HepG2 (cell line): ENCODE data around the gene ABCC10. TPM values are rescaled to one million over a fixed set of nuclear protein-coding genes. Genes with fewer than 3 reads are reported as not detected.

Experiments used
- ATAC-seq: fragments of 200-7000 bp; cut with Tn5 transposase; 3 replicates; pipeline ENCODE4 v1.9.1; 2020; ENCODE audit warnings: mild to moderate bottlenecking, moderate library complexity
- BruUV-seq: library from RNA; stranded (reverse); fragments of 400-500 nt; replicated peaks from 2 replicates; lab custom pipeline; 2021; lab: Mats Ljungman, UMichigan
- CTCF ChIA-PET: fragments of 300-600 bp; formaldehyde crosslinking; extraction: SDS; loops from one replicate; lab custom pipeline; 2021; ENCODE audit warnings: low total read pairs, inconsistent platforms, low intra/inter-chr PET ratio; lab: Yijun Ruan, JAX
- POLR2A ChIA-PET: fragments of 350-600 bp; sonication (Branson Sonifier 250); formaldehyde crosslinking; loops from one replicate; lab custom pipeline; 2020; ENCODE audit warnings: antibody characterized with exemption, inconsistent platforms; lab: Yijun Ruan, JAX
- DNase-seq: peaks from one replicate; pipeline ENCODE4 v3.0.0-alpha.2; 2015; ENCODE audit warnings: low spot score
- FAIRE-seq: peaks from 3 replicates; lab custom pipeline; 2011; peaks lifted over from hg19 to GRCh38; lab: Jason Lieb, UNC
- H2AFZ ChIP-seq: one replicate; pipeline ENCODE4 v1.6.1; 2011; ENCODE audit warnings: low read length, inconsistent platforms
- H3K27ac ChIP-seq: fragments of 300-600 bp; 3 replicates; pipeline ENCODE4 v1.8.0; 2011; ENCODE audit warnings: mixed run types, mild to moderate bottlenecking, mixed read lengths, low read length, inconsistent platforms; ENCODE audit not compliant: insufficient read depth; ENCODE audit errors: extremely low read length
- H3K27me3 ChIP-seq, 2 experiments: fragments of 200-600 bp in 1 of 2; 2 replicates in 1 of 2; 3 replicates in 1 of 2; pipeline versions ENCODE4 v1.6.0 to v1.8.0; 2011; ENCODE audit warnings: low read length in 2 of 2, mild to moderate bottlenecking in 2 of 2, moderate library complexity in 2 of 2, inconsistent platforms in 1 of 2; ENCODE audit not compliant: insufficient read depth in 2 of 2, control insufficient read depth in 1 of 2
- H3K36me3 ChIP-seq, 2 experiments: fragments of 200-600 bp in 1 of 2; replicated peaks in 1 of 2; 2 replicates in 1 of 2; 3 replicates in 1 of 2; pipeline versions ENCODE4 v1.5.1 to v1.8.0; 2011; ENCODE audit warnings: low read length in 2 of 2, inconsistent platforms in 1 of 2; ENCODE audit not compliant: insufficient read depth in 2 of 2, control insufficient read depth in 1 of 2
- H3K4me1 ChIP-seq: 2 replicates; pipeline ENCODE4 v1.5.1; 2012; ENCODE audit warnings: low read length, inconsistent platforms; ENCODE audit not compliant: insufficient read depth
- H3K4me2 ChIP-seq: 2 replicates; pipeline ENCODE4 v1.6.0; 2011; ENCODE audit warnings: low read depth, low read length, inconsistent platforms
- H3K4me3 ChIP-seq, 3 experiments: fragments of 200-600 bp in 1 of 3; sonication (generic), shearing (Covaris generic) in 1 of 3; replicated peaks in 1 of 3; 2 replicates each; pipeline ENCODE4 v1.5.1; 2011 to 2016; ENCODE audit warnings: low read length in 3 of 3, inconsistent platforms in 2 of 3, low read depth in 2 of 3, mild to moderate bottlenecking in 2 of 3, control low read depth in 1 of 3, mixed read lengths in 1 of 3; ENCODE audit not compliant: insufficient read depth in 1 of 3
- H3K79me2 ChIP-seq: one replicate; pipeline ENCODE4 v1.6.1; 2011; ENCODE audit warnings: low read length, inconsistent platforms; ENCODE audit not compliant: insufficient read depth
- H3K9ac ChIP-seq: 2 replicates; pipeline ENCODE4 v1.6.0; 2011; ENCODE audit warnings: mild to moderate bottlenecking, low read depth, low read length, inconsistent platforms; ENCODE audit not compliant: insufficient read depth
- H3K9me3 ChIP-seq: 2 replicates; pipeline ENCODE4 v1.5.1; 2012; ENCODE audit warnings: mild to moderate bottlenecking, low read length
- H4K20me1 ChIP-seq: 2 replicates; pipeline ENCODE4 v1.6.0; 2011; ENCODE audit warnings: inconsistent platforms, mild to moderate bottlenecking, low read length, moderate library complexity; ENCODE audit not compliant: insufficient read depth
- AGO2 ChIP-seq: fragments of 200-400 bp; formaldehyde crosslinking; optimal IDR thresholded peaks from 2 replicates; pipeline ENCODE3; 2017; ENCODE audit warnings: mild to moderate bottlenecking, low read depth, low read length, moderate library complexity
- CENPX ChIP-seq: sonication (generic); formaldehyde crosslinking; IDR thresholded peaks from 2 replicates; pipeline ENCODE4 v1.9.0; 2021; ENCODE audit warnings: mild to moderate bottlenecking, missing genetic modification reagents, moderate library complexity
- KLF16 ChIP-seq, 2 experiments: sonication (generic) in 1 of 2; formaldehyde crosslinking in 1 of 2; IDR thresholded peaks; 2 replicates each; pipeline versions ENCODE4 v1.6.1 to v1.8.0; 2016 to 2023; ENCODE audit warnings: missing genetic modification reagents in 2 of 2, missing compliant biosample characterization in 1 of 2
- TBX3 ChIP-seq: fragments of 450-650 bp; IDR thresholded peaks from 2 replicates; pipeline ENCODE4 v1.6.1; 2017; ENCODE audit warnings: antibody characterized with exemption, mild to moderate bottlenecking, inconsistent platforms, borderline replicate concordance
- ZBTB7A ChIP-seq: sonication (generic); formaldehyde crosslinking; IDR thresholded peaks from 2 replicates; pipeline ENCODE4 v1.8.0; 2022; ENCODE audit warnings: mild to moderate bottlenecking, missing genetic modification reagents
- ZNF547 ChIP-seq: sonication (generic); formaldehyde crosslinking; IDR thresholded peaks from 2 replicates; pipeline ENCODE4 v1.5.1; 2020; ENCODE audit warnings: mild to moderate bottlenecking, missing genetic modification reagents
- ZNF749 ChIP-seq: sonication (generic); formaldehyde crosslinking; IDR thresholded peaks from 2 replicates; pipeline ENCODE4 v1.8.0; 2022; ENCODE audit warnings: mild to moderate bottlenecking, missing genetic modification reagents, moderate library complexity, borderline replicate concordance
- ZNF768 ChIP-seq: sonication (generic); formaldehyde crosslinking; IDR thresholded peaks from 2 replicates; pipeline ENCODE4 v1.4.0; 2020; ENCODE audit warnings: missing genetic modification reagents
- WGBS: methylation state at CpG from one replicate; pipeline ENCODE4 v1.1.6; 2017; ENCODE audit warnings: low lambda C conversion rate; 5-methylcytosine and 5-hydroxymethylcytosine counted together
- in situ Hi-C: cut with HindIII; loops from 2 replicates; pipeline ENCODE4 v1.10.0; 2017; ENCODE audit warnings: low pct_unique_long_range_greater_than_20kb; ENCODE audit not compliant: extremely low pct_ligation_motif_present
- intact Hi-C: fragments of 100-400 bp; cut with micrococcal nuclease; formaldehyde crosslinking; loops from one replicate; pipeline ENCODE4 v1.10.0; 2022; ENCODE audit not compliant: unreplicated experiment
- polyA plus RNA-seq, 8 experiments: library from polyadenylated mRNA; depleted of rRNA in 3 of 8; stranded (reverse) in 7 of 8; unstranded in 1 of 8; fragments of >200 nt; fragmentation: Illumina TruSeq in 4 of 8; extraction: Trizol in 4 of 8; gene quantifications; 2 replicates each; pipeline versions ENCODE4 v1.2.1 to v1.2.3, GENCODE V29; 2011 to 2016; ENCODE audit warnings: low read depth in 4 of 8, missing spikeins in 1 of 8, mixed read lengths in 1 of 8; ENCODE audit not compliant: insufficient read depth in 1 of 8
- total RNA-seq, 5 experiments: library from RNA; depleted of rRNA; stranded (reverse); fragments of >200 nt; fragmentation: Illumina TruSeq; extraction: Trizol; gene quantifications; 2 replicates each; pipeline ENCODE4 v1.2.3, GENCODE V29; 2016; ENCODE audit warnings: low read depth in 1 of 5
- TF ChIP-seq, protein P1 (sequence below): sonication (generic); formaldehyde crosslinking; IDR thresholded peaks from 2 replicates; pipeline ENCODE4 v1.4.0; 2020; ENCODE audit warnings: mild to moderate bottlenecking, low read depth, missing genetic modification reagents

The ABCC10 gene
- total and polyA plus RNA-seq, 2 of the 13 experiments (the other 11 are each of a cell fraction or from before 2014, with no cell fraction given) = 16.0 to 24.3 TPM

DNA sequence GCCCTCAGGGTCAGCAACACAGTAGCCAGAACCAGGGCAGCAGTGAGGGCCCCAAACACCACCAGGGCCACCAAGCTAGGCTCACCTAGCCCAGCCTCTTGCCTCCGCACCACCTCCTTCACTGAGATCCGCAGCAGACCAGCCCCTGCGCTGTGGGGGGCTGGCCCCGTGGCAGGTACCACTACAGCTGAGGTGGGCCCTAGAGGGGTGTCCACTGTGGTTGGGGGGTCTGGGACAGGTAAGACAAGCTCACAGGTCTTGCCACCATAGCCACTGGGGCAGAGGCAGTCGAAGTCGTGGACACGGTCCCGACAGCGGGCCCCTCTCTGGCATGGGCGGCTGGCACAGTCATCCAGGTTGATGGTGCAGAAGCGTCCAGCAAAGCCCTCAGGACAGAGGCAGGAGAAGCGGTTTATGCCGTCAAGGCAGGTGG, 23.4 kb downstream of the ABCC10 start:
- Histone ChIP-seq H2AFZ (no peak overlapping the region), H3K79me2 (no peaks in the 10 kb centered on the region), H3K27me3 (no peaks in the 10 kb centered on the region), H3K4me3 (no peak overlapping the region), H3K9ac (no peak overlapping the region), H3K36me3 (peaks cover 18 to 32% of the 10 kb centered on the region in 2 experiments; a peak in 4 of 5 replicates), H3K4me1 (peaks cover 7% of the 10 kb centered on the region), H4K20me1 (no peaks in the 10 kb centered on the region), H3K27ac (no peak overlapping the region), H3K9me3 (no peaks in the 10 kb centered on the region), H3K4me2 (no peak overlapping the region)
- in situ Hi-C loops = no loop called here
- CTCF ChIA-PET = no interaction called here
- no peak for FAIRE-seq
- TF ChIP-seq AGO2 = peak; percentile 81
- 0 out of 2 replicates have a peak, but pooled peaks have one; percentile 23 for TF ChIP-seq ZNF768 (CRISPR knock-in tag)
- TF ChIP-seq ZBTB7A (CRISPR knock-in tag) = no peak
- WGBS = 87% methylated on average over 12 of the region's 13 CpGs
- no TSS peak for BruUV-seq
- POLR2A ChIA-PET = no interaction called here
- intact Hi-C loops = no loop called here
- ATAC-seq = no peak
- no peak for DNase-seq

DNA sequence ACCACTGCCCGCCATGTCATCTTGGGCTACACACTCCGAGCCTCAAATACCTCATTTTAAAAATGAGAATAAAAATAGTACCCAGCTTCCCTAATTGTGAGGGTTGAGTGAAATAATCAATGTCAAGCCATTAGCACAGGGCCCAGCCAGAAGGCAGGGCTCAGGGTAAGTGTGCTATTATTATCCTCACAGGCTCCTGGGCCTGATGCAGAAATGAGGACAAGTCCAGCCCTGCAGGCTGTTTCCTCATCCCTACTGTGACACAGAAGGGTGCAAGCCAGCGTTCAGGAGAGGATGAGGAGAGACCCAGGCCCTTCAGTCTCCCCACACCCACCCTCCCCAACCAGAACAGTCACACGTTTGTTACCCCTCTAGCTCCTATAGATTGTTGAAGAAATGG, 24.0 kb downstream of the ABCC10 start:
- FAIRE-seq = no peak
- H3K4me1 ChIP-seq = peaks cover 14% of the 10 kb centered on the region
- POLR2A ChIA-PET = interaction anchor here (0.7 kb wide), 1 partner anchor 15 kb away, joined by 4 read pairs; no protein-coding TSS in a partner anchor
- in situ Hi-C loops = no loop called here
- TF ChIP-seq CENPX (CRISPR knock-in tag) = no peak
- TF ChIP-seq ZNF749 = no peak
- no peak for TF ChIP-seq ZNF547 (CRISPR knock-in tag)
- TF ChIP-seq KLF16 (CRISPR knock-in tag; IDR thresholded peaks at IDR 0.05) = no peak
- TF ChIP-seq TBX3 = no peak
- TF ChIP-seq, protein P1, sequence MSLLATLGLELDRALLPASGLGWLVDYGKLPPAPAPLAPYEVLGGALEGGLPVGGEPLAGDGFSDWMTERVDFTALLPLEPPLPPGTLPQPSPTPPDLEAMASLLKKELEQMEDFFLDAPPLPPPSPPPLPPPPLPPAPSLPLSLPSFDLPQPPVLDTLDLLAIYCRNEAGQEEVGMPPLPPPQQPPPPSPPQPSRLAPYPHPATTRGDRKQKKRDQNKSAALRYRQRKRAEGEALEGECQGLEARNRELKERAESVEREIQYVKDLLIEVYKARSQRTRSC (CRISPR knock-in tag) = no peak
- TF ChIP-seq, all 625 proteins: peak for 0
- Histone ChIP-seq H3K4me2 (no peak overlapping the region), H4K20me1 (no peaks in the 10 kb centered on the region), H3K27me3 (no peaks in the 10 kb centered on the region), H3K27ac (no peak overlapping the region), H3K9ac (no peak overlapping the region), H3K79me2 (no peaks in the 10 kb centered on the region), H3K36me3 (peaks cover 18 to 32% of the 10 kb centered on the region in 2 experiments; a peak in 4 of 5 replicates), H3K9me3 (no peaks in the 10 kb centered on the region), H2AFZ (no peak overlapping the region), H3K4me3 (no peak overlapping the region)
- CTCF ChIA-PET = no interaction called here
- intact Hi-C loops = no loop called here
- WGBS = 98% methylated on average over 4 of the region's 4 CpGs
- no peak for ATAC-seq
- DNase-seq = no peak
- no TSS peak for BruUV-seq
